ENCODE results near the gene MICU2.
A peak's percentile ranks its signal among the peaks of the same experiment; 100 is the strongest.

Gene MICU2

DNA sequence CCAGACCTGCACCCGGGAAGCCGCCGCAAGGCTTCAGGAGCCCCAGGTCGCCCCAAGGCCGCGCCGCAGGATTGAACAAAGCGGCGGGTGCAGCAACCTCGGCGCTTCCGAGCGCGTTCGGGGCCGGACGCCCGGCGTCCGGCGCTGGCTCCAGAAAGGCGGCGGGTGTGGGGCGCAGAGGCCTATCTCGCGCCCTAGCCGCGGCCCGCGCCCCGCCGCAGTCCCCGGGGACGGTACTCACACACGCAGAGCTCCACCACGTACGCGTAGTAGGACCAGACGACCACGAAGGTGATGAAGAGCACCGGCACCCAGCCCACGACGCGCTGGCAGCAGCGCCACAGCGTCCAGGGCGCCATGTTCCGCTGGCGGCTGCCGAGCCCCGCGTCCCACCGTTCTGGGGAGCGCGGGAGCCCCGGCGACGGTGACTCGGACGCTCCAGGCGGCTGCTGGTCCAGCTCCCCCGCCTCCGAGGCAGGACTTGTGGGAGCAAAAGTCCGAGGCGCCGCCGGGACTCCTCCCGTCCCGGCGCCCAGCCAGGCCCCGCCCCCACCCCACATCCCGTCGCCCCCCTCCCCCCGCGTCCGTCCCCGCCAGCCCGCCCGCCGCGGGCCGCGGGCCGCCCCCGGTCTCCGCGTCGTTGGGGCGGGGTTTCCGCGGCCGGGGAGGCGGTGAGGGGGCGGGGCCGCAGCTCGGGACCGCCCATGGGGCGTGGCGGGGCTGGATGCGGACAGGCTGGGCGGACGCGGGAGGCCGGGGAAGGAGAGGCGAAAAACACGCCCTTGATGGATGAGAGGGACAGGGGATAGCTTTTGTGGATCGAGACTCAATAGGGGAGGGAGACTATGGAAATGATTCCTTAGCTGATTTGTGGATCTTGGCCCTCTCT, 144.9 kb downstream of the MICU2 start, which contains the start of gene ZDHHC20:
Gene ZDHHC20 (minus strand): TSS at position 491 of the 889 bp plus-strand sequence. CDS start 132 bp downstream, at position 359.
- no peak for TF ChIP-seq SIN3A (IDR thresholded peaks at IDR 0.05; ENCODE audit: borderline replicate concordance, insufficient read depth, low read length)
- no peak for TF ChIP-seq POLR2AphosphoS5 (IDR thresholded peaks at IDR 0.05; ENCODE audit: low read depth, low read length)
- TF ChIP-seq TAF1 (IDR thresholded peaks at IDR 0.05; ENCODE audit: borderline replicate concordance, insufficient read depth, low read length): no peak
- peak; percentile 32 for TF ChIP-seq FOXP2 (optimal IDR thresholded peaks at IDR 0.05; ENCODE audit: borderline replicate concordance, extremely low read depth, extremely low read length, insufficient read depth)
- TF ChIP-seq, protein P1, sequence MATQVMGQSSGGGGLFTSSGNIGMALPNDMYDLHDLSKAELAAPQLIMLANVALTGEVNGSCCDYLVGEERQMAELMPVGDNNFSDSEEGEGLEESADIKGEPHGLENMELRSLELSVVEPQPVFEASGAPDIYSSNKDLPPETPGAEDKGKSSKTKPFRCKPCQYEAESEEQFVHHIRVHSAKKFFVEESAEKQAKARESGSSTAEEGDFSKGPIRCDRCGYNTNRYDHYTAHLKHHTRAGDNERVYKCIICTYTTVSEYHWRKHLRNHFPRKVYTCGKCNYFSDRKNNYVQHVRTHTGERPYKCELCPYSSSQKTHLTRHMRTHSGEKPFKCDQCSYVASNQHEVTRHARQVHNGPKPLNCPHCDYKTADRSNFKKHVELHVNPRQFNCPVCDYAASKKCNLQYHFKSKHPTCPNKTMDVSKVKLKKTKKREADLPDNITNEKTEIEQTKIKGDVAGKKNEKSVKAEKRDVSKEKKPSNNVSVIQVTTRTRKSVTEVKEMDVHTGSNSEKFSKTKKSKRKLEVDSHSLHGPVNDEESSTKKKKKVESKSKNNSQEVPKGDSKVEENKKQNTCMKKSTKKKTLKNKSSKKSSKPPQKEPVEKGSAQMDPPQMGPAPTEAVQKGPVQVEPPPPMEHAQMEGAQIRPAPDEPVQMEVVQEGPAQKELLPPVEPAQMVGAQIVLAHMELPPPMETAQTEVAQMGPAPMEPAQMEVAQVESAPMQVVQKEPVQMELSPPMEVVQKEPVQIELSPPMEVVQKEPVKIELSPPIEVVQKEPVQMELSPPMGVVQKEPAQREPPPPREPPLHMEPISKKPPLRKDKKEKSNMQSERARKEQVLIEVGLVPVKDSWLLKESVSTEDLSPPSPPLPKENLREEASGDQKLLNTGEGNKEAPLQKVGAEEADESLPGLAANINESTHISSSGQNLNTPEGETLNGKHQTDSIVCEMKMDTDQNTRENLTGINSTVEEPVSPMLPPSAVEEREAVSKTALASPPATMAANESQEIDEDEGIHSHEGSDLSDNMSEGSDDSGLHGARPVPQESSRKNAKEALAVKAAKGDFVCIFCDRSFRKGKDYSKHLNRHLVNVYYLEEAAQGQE (IDR thresholded peaks at IDR 0.05; ENCODE audit: insufficient read depth in 1 of 2, low read depth in 2 of 2, low read length in 2 of 2): no peak

DNA sequence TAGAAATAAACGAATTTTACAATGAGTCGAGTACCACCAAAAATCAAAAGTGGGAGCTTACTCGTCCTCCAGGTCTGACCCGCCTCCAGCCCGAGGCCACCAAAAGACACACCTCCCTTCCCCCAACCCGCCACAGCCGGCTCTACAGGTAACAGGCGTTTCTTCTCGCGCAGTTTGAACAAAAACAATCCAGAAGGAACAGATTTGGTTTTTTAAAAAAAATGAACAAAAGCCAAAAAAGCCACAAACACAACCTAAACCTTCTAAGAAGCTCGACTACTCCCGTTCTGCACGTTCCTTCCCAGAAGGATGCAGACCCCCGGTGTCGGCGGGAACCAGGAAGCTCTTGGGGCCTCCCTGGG, 145.5 kb downstream of the MICU2 start:
- TF ChIP-seq TAF1 (IDR thresholded peaks at IDR 0.05; ENCODE audit: borderline replicate concordance, insufficient read depth, low read length) (no peak), POLR2AphosphoS5 (IDR thresholded peaks at IDR 0.05; ENCODE audit: low read depth, low read length) (no peak)
- TF ChIP-seq, protein P1 (IDR thresholded peaks at IDR 0.05; ENCODE audit: insufficient read depth in 1 of 2, low read depth in 2 of 2, low read length in 2 of 2): no peak

DNA sequence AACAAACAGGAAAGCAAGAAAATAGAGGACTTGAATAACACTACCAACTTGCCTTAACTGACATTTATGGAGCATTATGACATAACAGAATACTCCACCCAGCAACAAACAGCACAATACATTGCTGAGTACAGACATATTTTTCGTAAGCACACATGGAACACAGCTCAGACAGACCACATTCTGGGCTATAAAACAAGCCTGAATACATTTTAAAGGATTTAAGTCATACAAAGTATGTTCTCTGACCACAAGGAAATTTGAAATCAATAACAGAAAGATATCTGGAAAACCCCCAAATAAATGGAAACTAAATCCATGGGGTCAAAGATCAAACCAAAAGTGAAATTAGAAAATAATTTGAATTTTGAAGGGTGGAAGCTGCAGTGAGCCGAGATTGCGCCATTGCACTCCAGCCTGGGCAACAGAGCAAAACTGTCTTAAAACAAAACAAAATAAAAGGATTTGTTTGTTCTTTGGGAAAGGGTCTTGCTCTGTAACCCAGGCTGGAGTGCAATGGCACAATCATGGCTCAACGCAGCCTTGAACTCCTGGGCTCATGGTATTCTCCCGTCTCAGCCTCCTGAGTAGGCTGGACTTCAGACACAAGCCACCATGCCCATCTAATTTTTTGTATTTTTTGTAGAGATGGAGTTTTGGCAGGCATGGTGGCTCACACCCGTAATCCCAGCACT, 150.4 kb downstream of the MICU2 start:
- TF ChIP-seq POLR2AphosphoS5 (IDR thresholded peaks at IDR 0.05; ENCODE audit: low read depth, low read length): no peak
- TF ChIP-seq TAF1 (IDR thresholded peaks at IDR 0.05; ENCODE audit: borderline replicate concordance, insufficient read depth, low read length): no peak
- TF ChIP-seq SIN3A (IDR thresholded peaks at IDR 0.05; ENCODE audit: borderline replicate concordance, insufficient read depth, low read length): no peak

DNA sequence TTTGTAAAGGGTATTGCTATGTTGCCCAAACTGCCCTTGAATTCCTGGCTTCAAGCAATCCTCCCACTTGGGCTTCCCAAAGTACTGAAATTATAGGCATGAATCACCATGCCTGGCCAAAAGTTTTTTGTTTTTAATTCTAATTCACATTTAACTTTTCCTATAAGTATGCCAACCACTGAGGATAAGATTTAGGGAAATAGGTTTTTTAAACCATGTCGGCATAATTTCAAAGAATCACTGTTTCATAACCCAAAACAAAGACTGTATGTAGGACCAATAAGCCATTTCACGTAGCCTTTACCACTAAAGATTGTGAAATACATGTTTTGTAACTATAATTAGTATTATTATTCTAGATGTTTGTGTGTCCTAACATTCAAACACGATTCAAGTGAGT, 153.0 kb downstream of the MICU2 start:
- TF ChIP-seq, protein P1 (IDR thresholded peaks at IDR 0.05; ENCODE audit: insufficient read depth in 1 of 2, low read depth in 2 of 2, low read length in 2 of 2): no peak
- no peak for TF ChIP-seq SIN3A (IDR thresholded peaks at IDR 0.05; ENCODE audit: borderline replicate concordance, insufficient read depth, low read length)
- no peak for TF ChIP-seq POLR2AphosphoS5 (IDR thresholded peaks at IDR 0.05; ENCODE audit: low read depth, low read length)
- no peak for TF ChIP-seq TAF1 (IDR thresholded peaks at IDR 0.05; ENCODE audit: borderline replicate concordance, insufficient read depth, low read length)
- TF ChIP-seq FOXP2 (optimal IDR thresholded peaks at IDR 0.05; ENCODE audit: borderline replicate concordance, extremely low read depth, extremely low read length, insufficient read depth): no peak

DNA sequence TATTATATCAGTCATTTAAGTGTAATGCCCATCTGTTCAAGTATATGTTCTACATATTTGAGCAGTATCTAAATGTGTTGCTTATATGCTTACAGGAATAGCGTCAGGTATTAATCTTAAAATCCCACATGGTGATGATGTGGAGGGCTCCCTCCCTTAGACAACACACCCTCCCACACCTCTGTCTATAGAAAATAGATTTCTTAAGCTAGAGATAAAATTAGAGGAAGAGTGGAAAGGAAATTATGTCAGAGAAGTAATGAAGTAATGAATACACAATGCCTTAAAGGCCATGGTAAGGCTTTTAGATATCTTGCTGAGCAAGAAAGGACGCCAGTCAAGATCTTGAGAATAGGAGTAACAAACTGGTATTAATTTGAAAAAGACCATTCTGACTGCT, 157.3 kb downstream of the MICU2 start:
- no peak for TF ChIP-seq POLR2AphosphoS5 (IDR thresholded peaks at IDR 0.05; ENCODE audit: low read depth, low read length)
- TF ChIP-seq, protein P1 (IDR thresholded peaks at IDR 0.05; ENCODE audit: insufficient read depth in 1 of 2, low read depth in 2 of 2, low read length in 2 of 2): no peak

Measured in PFSK-1 (cell line).